HG03108 (cell line): ENCODE data around the gene SNED1.
A peak's percentile ranks its signal among the peaks of the same experiment; 100 is the strongest.

Experiments used
- ATAC-seq: cut with Tn5 transposase; IDR thresholded peaks from one replicate; pipeline ENCODE4 v1.9.1; 2021; ENCODE audit warnings: moderate library complexity; ENCODE audit not compliant: unreplicated experiment

Gene SNED1

DNA sequence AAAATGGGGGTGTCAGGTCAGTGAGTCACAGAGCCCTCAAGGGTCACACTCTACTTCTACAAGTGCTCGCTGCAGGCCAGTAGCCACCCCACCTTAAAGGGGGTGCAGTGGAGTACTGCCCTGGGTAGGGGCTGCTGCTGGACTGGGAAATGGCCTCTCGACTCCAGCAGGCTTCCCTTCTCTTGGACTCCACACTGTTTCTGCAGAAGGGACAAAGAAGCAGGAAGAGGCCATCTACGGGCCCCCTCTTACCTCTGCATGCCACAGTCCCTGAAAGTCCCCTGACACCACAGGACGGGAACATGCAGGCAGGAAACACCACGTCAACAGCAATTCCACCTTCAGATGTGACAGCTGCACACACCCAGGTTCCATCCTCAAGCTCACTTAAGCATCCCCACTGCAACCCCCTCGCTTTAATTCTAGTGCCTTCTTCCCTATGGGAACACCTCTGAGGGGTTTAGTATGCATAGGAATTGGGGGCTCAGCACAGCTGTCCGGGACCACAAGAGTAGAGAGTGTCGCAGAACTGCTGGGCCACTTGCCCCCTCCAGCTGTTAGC, 22.3 kb downstream of the SNED1 start:
- ATAC-seq: no peak

GRCh38 chr2:241025639-241026038, 27.2 kb downstream of the SNED1 start:
- no peak for ATAC-seq

- no peak for ATAC-seq
These were observed 31.3 kb downstream of the SNED1 start for GRCh38 chr2:241029599-241030332.

- no peak for ATAC-seq
These were observed 31.9 kb downstream of the SNED1 start for GRCh38 chr2:241030333-241030680.

DNA sequence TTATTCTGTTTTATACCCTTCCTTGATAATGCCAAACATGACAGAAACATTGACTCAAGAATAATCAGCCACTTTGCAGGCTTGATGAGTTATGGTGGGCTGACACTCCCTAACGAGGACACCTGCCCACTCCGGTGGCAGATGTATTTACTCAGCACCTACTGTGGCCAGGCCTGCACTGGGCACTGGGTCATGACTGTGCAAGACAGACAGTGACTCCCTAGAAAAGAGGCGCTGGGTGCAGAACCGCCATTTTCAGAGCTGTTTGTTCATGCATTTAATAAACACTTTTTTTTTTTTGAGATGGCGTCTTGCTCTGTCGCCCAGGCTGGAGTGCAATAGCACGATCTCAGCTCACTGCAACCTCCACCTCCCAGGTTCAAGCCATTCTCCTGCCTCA, 32.5 kb downstream of the SNED1 start:
- ATAC-seq: no peak

- no peak for ATAC-seq
These were observed 33.2 kb downstream of the SNED1 start for GRCh38 chr2:241031436-241032165.

DNA sequence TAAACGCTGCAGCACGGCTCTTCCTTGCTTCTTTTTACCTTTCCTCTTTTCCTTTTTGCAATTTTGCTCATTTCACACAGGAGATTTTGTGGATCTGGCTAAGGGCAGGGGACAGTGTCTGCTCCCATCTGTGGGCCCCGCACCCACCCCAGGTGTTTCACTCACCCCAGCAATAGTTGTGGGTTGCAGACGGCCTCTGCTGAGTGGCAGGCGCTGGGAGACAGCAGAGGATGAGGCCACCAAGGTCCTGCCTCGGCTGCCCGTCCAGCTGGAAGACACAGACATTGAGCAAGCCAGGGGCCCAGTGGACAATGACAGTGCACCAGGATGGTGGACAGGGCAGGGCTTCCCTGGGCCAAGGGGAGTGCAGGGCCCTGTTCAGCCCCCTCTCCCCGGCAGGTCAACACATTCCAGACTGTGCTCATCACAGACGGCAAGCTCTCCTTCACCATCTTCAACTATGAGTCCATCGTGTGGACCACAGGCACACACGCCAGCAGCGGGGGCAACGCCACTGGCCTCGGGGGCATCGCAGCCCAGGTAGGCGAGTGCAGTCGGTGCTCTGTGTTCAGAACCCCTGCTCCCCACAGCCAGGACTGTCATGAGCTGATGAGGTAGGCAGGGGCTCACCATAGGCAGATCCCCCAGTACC, 35.0 kb downstream of the SNED1 start:
- ATAC-seq: no peak

DNA sequence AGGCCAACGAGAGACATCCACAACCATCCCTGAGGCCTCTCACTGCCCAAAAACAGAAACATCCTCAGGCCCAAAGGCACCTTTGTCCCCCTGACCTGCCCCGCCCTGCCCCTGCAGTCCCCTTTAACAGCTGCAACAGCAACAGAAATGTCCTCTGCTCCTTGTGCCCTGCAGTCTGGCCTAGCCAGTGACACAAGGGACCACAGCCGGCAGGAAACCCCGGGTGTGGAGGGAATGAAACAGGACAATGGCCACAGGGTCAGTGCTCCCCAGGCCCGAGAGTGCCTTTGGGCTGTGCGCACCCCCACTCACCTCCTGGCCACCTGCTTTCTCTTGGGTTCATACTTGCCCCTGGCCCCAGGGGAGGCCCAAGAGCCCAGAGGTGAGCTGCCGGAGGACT, 35.6 kb downstream of the SNED1 start:
- ATAC-seq: no peak

GRCh38 chr2:241034490-241035141, 36.2 kb downstream of the SNED1 start:
- ATAC-seq: no peak

- no peak for ATAC-seq
These were observed 36.9 kb downstream of the SNED1 start for GRCh38 chr2:241035142-241035817.

DNA sequence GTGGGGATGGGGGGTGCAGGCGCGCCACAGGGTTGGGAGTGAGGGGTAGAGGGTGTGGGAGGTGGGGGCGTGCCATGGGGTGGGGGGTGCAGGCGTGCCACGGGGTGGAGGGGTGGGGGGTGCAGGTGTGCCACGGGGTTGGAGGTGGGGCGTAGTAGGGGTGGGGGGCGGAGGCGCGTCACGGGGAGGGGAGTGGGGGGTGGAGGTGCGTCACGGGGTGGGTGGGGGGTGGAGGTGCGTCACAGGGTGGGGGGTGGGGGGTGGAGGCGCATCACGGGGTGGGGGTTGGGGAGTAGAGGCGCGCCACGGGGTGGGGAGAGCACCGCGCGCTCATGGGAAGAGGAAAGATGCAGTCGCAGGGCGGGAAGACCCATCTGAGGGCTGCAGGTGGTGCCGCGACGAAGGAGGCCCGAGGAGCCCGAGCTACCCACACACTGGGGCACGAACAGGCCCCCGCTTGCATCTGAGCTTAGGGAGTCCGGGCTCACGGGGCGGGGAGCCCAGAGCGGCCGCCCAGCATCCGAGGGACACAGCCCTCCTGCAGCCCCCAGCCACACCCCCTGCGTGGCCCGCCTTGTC, 37.5 kb downstream of the SNED1 start:
- peak; percentile 7 for ATAC-seq

GRCh38 chr2:241036397-241036963, 38.1 kb downstream of the SNED1 start:
- ATAC-seq: peak; percentile 73

- no peak for ATAC-seq
These were observed 38.6 kb downstream of the SNED1 start for GRCh38 chr2:241036964-241037421.

- no peak for ATAC-seq
These were observed 39.1 kb downstream of the SNED1 start for GRCh38 chr2:241037498-241037897.

DNA sequence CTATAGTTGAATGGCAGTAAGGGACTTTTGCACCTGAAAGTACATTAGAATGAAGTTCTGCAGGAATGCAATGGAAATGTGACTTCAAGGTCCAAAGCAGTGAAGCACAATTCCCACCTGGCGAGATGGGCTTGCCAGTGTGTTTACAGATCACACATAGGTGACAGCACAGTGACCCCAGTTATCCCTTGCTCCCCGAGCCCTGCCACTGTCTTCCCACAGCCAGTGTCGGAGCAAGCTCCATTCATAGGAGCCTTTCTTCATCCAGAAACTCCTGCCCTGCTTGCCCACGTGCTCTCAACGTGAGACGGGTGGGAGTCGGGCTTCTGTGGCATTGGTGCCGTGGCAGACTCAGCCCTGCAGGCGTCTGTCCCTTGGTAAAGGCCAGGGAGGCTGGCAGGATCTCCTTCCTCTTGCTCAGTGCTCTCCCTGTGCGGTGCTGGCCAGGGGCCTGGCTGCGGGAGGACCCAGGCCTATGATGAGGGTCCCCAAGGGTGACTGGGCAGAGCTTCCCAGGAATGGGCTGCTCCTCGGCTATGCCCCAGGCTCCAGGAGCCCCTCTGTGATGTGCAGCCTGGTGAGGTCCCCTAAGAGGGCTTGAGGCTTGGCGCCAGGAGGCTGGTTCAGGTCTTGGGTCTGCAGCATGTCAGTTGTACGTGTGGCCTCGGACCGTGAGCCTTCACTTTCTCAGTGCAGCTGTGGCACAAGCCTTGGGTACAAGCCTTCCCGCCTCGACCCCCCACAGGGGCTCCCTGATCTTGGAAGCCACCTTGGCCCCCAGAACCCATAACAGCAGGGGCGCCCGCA, 40.2 kb downstream of the SNED1 start:
- no peak for ATAC-seq

- no peak for ATAC-seq
These were observed 41.0 kb downstream of the SNED1 start for GRCh38 chr2:241039416-241039815.

- no peak for ATAC-seq
These were observed 41.8 kb downstream of the SNED1 start for GRCh38 chr2:241040081-241040803.

DNA sequence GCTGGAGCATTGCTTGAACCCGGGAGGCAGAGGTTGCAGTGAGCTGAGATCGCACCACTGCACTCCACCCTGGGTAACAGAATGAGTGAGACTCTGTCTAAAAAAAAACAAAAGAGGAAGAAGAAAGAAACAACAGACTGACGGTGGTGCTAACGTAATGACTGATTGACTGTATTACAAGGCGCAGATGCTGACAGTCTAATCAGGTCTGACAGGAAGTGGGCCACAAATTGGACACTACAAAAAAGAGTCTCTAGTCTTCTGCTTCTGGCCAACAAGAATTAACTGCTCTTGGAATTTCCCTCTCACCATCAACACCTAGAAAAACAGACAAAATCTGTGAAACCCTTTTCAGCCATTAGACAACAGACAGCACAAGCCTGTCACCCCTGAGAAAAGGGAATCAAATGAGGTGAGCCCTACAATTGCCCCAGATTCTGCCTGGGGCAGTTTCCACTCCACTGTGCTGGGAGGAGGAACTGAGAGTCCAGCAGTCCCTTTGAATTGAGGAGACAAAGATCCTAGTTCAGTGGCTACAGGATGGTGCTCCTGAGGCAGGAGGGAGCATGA, 43.3 kb downstream of the SNED1 start:
- peak; percentile 42 for ATAC-seq
